ENCODE results near the gene TP53INP2. TPM values are rescaled to one million over a fixed set of nuclear protein-coding genes. Genes with fewer than 3 reads are reported as not detected.
"Not testable (repeated sequence)": the region's sequence is repeated elsewhere in the genome, so short reads cannot be mapped to it uniquely, and the experiment has no call there.

Gene TP53INP2
- total RNA-seq (2014; rRNA removed; shearing (Covaris generic)), result 2.8 and 3.1 TPM in 2 replicates
- 5.2 and 7.5 TPM in 2 replicates for polyA plus RNA-seq (2015; cell fraction: cytosol; rRNA removed)
- 5.0 and 5.4 TPM in 2 replicates for polyA plus RNA-seq (2015; cell fraction: nucleus; rRNA removed)

DNA sequence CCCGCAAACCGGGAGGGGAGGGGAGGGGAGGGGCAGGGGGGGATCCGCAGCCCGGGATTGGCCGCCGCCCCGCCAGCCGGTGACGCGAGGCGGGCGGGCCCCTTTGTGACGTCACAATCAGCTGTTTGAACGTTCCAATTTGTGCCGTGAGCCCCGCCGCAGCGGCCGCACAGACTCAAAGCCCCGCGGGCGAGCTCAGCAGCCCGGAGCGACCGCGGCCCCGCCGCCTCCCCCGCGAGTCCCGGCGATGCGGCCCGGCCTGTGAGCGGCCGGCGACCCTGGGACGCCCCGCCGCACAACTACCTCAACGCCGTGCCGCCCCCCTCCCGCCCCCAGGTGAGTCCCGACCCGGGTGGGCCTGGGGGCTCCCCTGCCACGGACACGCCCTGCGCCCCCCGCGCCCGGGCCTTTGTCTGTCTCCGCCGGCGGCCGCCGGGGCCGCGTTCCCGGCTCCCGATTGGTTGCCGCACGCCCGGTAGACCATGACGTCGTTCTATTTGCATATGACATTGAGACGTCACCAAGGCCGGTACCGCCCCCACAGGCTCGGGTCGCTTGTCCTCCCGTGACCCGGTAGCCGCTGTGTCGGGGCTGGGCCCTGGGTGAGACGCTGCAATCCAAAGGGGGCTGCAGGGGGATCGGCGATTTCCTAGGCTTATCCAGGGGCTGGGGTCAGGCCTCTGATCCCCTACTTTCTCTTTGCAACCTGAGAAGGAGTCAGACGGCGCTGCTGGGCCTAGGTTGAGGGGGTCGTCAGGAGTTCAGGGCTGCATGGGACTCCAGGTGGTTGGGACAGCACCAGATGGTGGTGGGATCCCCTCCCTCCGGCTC is at the start of gene TP53INP2:
TSS of gene TP53INP2 (plus strand) at position 168 of the 831 bp plus-strand sequence. CDS start 4,396 bp downstream, outside the sequence.
- peak; percentile 55 for DNase-seq (ENCODE audit: low read depth)

GRCh38 chr20:34658654-34659053 is 45.5 kb upstream of the TP53INP2 start:
- DNase-seq (ENCODE audit: low read depth), result not testable (repeated sequence)

DNA sequence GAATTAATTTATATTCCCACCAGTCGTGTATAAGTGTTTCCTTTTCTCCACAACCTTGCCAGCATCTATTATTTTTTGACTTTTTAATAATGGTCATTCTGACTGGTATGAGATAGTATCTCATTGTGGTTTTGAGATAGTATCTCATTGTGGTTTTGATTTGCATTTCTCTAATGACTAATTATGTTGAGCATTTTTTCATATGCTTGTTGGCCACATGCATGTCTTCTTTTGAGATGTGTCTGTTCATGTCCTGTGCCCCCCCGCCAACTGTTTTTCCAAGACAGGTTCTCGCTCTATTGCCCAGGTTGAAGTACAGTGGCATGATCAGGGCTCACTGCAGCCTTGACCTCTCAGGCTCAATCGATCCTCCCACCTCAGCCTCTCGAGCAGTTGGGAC is 42.3 kb upstream of the TP53INP2 start:
- peak; percentile 30 for DNase-seq (ENCODE audit: low read depth)

- no peak for DNase-seq (ENCODE audit: low read depth)
These were observed 40.8 kb upstream of the TP53INP2 start for GRCh38 chr20:34663213-34663943.

- not testable (repeated sequence) for DNase-seq (ENCODE audit: low read depth)
These were observed 39.4 kb upstream of the TP53INP2 start for GRCh38 chr20:34664751-34665150.

GRCh38 chr20:34669094-34669493 is 35.0 kb upstream of the TP53INP2 start:
- DNase-seq (ENCODE audit: low read depth), result no peak

- DNase-seq (ENCODE audit: low read depth), result no peak
These were observed 30.7 kb upstream of the TP53INP2 start for GRCh38 chr20:34673412-34673811.

GRCh38 chr20:34675561-34675960 is 28.6 kb upstream of the TP53INP2 start:
- no peak for DNase-seq (ENCODE audit: low read depth)

GRCh38 chr20:34675993-34676641 is 28.0 kb upstream of the TP53INP2 start:
- DNase-seq (ENCODE audit: low read depth), result no peak

DNA sequence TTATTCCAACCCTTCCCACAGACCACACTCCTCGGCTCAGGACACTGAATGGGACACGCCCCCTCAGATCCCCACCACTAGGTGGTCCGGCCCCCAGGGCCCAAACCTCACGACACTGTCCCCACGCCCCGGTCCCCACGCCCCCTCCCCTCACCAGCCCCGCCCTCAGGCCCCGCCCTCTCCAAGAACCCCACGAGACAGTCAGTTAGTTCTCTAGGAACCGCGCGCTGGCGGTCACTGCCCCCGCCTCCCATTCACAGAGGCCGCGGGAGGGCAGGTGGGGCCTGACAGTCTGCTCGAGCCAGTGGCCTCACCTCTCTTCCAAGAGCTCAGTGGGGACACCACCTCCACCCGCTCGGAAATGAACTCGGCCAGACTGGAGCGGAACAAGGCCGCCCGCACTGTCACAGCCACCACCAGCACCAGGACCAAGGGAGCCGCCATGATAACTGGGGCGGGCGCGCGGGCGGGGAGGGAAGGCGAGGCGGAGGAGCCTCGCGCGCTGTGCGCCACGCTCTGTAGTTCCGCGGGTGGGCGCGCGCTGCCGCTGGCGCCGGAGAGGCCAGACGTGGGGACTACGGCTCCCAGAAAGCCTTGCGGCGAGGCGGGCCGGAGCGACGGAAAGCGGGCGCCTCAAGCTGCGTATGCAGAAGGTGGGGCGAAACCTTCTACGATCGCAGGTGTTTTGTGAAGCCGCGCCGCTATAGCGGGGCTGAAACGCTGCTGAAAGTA is 27.3 kb upstream of the TP53INP2 start, which contains the start of gene PIGU:
TSS of gene PIGU (minus strand) at position 451 of the 732 bp plus-strand sequence. CDS start at position 444, 7 bp downstream.
- peak; percentile 94 for DNase-seq (ENCODE audit: low read depth)

GRCh38 chr20:34680586-34681175 is 23.5 kb upstream of the TP53INP2 start:
- no peak for DNase-seq (ENCODE audit: low read depth)

DNA sequence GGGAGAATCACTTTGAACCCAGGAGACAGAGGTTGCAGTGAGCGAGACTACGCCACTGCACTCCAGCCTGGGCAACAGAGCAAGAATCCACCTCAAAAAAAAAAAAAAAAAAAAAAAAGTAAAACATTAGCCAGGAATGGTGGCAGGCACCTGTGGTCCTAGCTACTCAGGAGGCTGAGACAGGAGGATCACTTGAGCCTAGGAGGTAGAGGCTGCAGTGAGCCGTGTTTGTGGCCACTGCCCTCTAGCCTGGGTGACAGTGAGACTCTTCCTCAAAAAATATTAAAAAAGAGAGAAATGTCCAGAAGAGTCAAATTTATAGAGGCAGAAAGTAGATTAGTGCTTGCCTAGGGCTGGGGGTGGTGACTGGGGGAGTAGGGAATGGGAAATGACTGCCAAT is 20.5 kb upstream of the TP53INP2 start:
- DNase-seq (ENCODE audit: low read depth), result no peak

GRCh38 chr20:34689486-34689885 is 14.7 kb upstream of the TP53INP2 start:
- peak; percentile 46 for DNase-seq (ENCODE audit: low read depth)

- DNase-seq (ENCODE audit: low read depth), result no peak
These were observed 12.3 kb upstream of the TP53INP2 start for GRCh38 chr20:34691838-34692237.

DNA sequence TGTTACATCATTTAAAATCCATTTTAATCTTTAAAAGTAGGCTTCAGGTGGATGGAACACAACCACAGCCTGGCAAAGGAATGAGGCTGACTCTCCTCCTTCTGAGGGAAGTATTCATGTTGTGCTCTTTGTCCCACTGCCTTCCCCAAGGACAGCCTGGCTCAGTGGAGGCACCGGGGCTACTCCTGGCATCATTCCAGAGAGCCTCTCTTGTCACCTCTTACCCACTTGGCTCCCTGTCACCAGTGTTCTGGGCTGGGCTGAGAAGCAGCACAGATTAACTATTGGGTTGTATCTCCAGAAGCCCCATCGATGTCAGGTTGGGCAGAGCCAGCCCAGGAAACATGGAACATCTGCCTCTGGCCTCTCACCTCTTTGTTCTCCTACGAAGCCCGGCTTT is 10.7 kb upstream of the TP53INP2 start:
- DNase-seq (ENCODE audit: low read depth), result no peak

GRCh38 chr20:34701405-34702085 is 2.6 kb upstream of the TP53INP2 start:
- no peak for DNase-seq (ENCODE audit: low read depth)

DNA sequence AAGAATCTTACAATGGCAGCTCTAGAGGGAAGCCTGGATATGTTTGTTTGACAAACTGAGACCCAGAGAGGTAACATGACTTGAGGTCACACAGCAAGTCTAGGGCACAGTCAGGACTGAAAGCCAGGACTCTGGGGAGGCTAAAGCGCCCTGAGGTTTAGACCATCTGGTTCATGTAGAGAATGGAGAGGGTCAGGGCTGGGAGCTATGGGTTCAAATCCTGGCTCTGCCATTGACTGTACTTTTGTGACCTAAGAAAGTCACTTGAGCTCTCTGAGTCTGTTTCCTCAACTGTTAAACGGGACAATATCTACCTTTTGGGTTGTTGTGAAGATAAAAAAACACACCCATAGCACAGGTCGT is 1.1 kb upstream of the TP53INP2 start:
- no peak for DNase-seq (ENCODE audit: low read depth)

GRCh38 chr20:34703424-34704176 is 544 bp upstream of the TP53INP2 start:
- DNase-seq (ENCODE audit: low read depth), result no peak

GRCh38 chr20:34705008-34705396 is 858 bp downstream of the TP53INP2 start:
- no peak for DNase-seq (ENCODE audit: low read depth)

Data from HT1080 (cell line).